ENCODE results near the gene RBM20.
"Not testable (repeated sequence)": the region's sequence is repeated elsewhere in the genome, so short reads cannot be mapped to it uniquely, and the experiment has no call there.

RBM20 gene

GRCh38 chr10:110649347-110650264, 5.5 kb downstream of the RBM20 start:
- DNase-seq (ENCODE audit: low read depth): no peak

DNA sequence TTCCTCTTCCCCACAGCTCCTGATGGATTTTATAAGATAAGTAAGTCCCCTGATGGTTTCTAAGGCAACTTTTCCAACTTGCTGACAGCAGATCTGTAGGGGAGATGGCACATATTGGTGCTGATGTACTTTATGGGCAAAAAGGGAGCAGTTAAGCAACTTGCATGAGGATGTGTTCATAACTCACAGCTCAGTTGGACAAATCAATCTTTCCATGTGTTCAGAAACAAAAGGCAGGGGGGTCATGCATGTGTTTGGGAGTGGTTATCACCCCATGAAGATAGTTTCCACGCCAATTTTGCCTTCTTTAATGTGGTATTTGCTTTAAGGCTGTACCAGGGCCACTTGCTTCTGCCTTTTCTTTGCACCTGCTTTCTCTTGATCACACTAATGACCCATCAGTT, 6.1 kb downstream of the RBM20 start:
- no peak for DNase-seq (ENCODE audit: low read depth)

- peak; percentile 47 for DNase-seq (ENCODE audit: low read depth)
Observed at GRCh38 chr10:110651044-110651958, 7.2 kb downstream of the RBM20 start.

DNA sequence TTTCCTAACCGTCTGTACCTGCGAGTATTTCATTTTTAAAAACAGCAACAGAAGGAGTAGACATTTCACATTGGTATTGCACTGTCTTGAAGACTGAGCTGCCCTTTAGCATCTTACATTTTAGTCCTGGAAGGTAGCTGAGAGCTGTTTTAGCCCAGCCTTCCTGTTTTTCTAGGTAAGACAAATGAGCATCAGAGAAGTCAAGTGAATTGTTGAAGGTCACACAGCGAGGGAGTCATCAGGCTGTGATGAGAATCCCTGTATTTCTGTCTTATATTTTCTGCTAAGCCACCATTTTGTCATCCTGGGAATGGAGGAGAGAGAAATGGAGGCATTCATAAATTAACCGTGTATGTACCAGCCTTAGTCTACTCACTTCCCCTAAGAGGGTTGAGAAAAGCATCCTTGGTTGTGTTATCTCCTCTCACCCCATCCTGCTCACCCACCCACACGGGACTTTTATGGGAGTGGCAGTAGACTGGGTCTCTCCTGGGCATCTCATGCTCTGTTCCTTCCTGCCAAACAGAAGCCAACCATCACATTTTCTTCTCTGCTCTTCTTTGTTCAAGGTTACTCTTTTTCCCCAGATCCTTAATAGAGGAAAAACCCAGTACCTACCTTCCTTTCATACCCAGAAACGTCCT, 8.5 kb downstream of the RBM20 start:
- DNase-seq (ENCODE audit: low read depth): no peak

DNA sequence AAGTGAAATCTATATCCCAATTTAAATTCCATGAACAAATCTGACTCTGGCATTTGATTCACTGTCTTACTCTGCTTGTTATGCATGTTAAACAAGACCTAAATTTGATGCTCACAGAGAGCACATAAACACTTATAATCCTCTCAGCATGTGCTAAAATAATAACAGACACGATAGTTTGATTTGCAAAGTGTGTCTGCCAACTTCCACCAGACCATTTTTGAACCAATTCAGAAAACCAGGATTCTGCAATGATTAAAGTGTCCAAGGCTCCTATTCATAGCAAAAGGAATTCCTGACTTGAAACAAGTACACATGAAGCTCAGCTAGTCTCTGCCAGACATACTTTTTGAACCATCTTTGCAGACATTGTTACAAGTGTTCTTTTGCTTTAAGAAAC, 11.2 kb downstream of the RBM20 start:
- no peak for DNase-seq (ENCODE audit: low read depth)

GRCh38 chr10:110656612-110657011, 12.5 kb downstream of the RBM20 start:
- DNase-seq (ENCODE audit: low read depth): no peak

- no peak for DNase-seq (ENCODE audit: low read depth)
Observed at GRCh38 chr10:110657973-110658691, 14.0 kb downstream of the RBM20 start.

GRCh38 chr10:110659558-110659957, 15.4 kb downstream of the RBM20 start:
- no peak for DNase-seq (ENCODE audit: low read depth)

DNA sequence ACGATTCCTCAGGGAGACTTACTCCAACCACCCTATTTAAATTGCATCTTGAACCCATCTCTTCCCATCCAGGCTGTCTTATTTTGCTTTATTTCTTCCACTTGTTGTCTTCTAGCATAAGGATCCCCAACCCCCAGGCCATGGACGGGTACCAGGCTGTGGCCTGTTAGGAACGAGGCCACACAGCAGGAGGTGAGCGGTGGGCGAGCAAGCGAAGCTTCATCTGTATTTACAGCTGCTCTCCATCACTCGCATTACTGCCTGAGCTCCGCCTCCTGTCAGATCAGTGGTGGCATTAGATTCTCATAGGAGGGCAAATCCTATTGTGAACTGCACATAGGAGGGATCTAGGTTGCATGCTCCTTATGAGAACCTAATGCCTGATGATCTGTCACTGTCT, 16.2 kb downstream of the RBM20 start:
- not testable (repeated sequence) for DNase-seq (ENCODE audit: low read depth)

DNA sequence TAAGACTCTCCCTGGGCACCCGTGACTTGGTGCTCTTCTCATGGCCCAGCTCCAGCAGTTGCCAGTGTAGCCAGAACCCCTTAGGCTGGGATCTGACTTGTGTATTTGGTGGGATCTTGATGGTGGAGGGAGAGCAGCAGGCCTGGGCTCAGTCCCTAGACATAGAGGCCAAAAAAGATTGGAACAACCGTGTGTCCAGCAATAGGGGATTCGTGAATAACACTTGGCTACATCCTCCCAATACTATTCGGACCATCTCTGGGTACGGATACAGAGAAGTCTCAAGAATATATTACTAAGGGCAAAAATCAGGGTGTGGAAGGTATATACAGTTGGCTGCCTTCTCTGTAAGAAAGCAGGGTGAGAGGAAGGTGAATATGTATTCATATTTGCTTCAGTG, 17.2 kb downstream of the RBM20 start:
- DNase-seq (ENCODE audit: low read depth): no peak

DNA sequence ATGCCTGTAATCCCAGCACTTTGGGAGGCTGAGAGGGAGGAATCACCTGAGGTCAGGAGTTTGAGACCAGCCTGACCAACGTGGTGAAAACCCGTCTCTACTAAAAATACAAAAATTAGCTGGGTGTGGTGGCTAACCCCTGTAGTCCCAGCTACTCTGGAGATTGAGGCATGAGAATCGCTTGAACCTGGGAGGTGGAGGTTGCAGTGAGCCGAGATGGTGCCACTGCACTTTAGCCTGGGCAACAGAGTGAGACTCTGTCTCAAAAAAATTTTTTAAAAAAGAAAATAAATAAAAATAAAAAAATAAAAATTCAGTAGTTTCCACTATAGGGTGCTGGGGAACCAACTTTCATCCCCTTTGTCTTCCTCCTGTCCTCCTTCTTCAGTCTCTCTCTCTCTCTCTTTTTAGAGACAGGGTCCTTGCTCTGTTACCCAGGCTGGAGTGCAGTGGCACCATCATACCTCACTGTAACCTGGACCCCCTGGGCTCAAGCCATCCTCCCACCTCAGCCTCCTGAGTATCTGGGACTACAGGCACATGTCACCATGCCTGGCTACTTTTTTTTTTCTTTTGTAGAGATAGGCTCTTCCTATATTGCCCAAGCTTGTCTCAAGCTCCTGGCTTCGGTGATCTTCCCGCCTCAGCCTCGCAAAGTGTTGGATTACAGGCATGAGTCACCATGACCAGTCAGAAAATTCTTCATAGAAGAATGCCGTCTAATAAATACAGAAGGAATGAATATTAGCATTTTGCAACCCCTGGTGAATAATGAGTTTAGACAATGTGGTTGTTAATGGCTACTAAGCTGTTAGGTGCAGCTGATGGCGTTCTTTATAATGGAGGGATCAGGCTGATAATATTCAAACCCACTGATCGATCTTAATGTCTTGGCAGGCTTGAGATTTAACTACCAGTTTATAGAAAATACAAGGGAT, 20.6 kb downstream of the RBM20 start:
- peak; percentile 67 for DNase-seq (ENCODE audit: low read depth)

DNA sequence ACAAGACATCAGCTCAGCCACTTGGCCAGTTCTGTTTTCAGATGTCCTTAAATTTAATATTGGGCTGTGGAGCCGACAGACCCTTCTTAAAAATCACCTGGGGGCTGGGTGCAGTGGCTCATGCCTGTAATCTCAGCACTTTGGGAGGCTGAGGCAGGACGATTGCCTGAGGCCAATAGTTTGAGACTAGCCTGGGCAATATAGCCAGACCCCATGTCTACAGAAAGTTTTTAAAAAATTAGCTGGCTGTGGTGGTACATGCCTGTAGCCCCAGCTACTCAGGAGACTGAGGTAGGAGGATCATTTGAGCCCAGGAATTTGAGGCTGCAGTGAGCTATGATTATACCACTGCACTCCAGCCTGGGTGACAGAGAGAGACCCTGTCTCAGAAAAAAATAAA, 22.1 kb downstream of the RBM20 start:
- DNase-seq (ENCODE audit: low read depth): not testable (repeated sequence)

- no peak for DNase-seq (ENCODE audit: low read depth)
Observed at GRCh38 chr10:110666673-110667072, 22.5 kb downstream of the RBM20 start.

- DNase-seq (ENCODE audit: low read depth): no peak
Observed at GRCh38 chr10:110667620-110668343, 23.6 kb downstream of the RBM20 start.

DNA sequence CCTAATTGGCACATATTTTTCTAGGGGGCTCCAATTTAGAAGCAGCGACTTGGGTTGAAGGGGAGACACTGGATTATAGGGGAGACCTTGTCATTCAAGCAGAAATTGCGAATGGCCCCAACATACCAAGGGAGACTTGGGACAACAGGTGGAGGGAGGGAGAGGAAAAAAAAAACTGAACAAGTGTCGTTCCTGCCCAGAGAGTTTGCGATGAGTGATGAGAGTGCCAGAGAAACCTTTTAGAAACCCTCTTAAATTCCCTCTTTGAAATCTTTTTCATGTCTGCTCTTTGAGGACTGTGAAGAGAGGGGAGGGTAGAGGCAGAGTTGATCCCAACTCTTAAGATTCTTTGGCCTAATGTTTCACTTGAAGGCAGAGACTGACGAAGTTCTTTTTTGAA, 24.3 kb downstream of the RBM20 start:
- no peak for DNase-seq (ENCODE audit: low read depth)

GRCh38 chr10:110670335-110670734, 26.2 kb downstream of the RBM20 start:
- no peak for DNase-seq (ENCODE audit: low read depth)

GRCh38 chr10:110671788-110672579, 27.8 kb downstream of the RBM20 start:
- DNase-seq (ENCODE audit: low read depth): no peak

DNA sequence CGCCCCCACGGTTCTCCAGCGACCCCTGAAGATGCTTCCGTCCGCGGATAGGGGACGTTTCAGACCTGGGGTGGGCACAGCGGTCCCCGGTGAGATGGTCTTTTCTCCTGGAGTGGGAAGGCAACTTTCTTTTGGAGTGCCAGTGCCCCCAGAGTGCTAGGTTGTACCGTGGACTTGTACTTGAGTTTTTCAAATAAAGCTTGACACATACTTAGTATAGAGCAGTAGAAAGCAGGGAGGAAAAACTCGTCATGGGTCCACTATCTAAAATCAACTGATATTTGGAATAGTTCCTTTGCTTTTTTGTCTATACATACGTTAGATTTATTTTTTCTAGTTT, 28.4 kb downstream of the RBM20 start:
- DNase-seq (ENCODE audit: low read depth): no peak

DNA sequence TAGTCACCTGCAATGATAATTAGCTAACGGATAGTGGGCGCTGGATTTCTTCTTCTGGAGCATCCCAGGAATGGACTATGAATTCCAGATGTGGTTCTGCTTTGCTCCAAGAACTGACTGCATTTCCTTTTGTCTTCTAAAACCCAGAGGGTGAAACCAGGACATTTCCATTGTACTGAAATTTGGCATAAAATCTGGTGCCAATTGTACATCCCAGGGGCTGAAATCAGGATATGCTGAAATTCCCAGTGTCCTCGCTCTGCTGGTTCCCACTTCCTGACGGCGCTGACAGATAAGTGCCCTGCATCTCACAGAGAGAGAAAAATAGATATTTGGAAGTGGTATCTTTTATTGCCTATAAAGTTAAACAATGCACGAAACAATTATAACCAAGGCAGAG, 31.9 kb downstream of the RBM20 start:
- no peak for DNase-seq (ENCODE audit: low read depth)

All from GM04503 (cell line).